ENCODE results near the gene CES1. TPM values are rescaled to one million over a fixed set of nuclear protein-coding genes. Genes with fewer than 3 reads are reported as not detected.
"Not testable (repeated sequence)": the region's sequence is repeated elsewhere in the genome, so short reads cannot be mapped to it uniquely, and the experiment has no call there.

The CES1 gene
- total RNA-seq, 1 donor from 2014 or later, result not detected

DNA sequence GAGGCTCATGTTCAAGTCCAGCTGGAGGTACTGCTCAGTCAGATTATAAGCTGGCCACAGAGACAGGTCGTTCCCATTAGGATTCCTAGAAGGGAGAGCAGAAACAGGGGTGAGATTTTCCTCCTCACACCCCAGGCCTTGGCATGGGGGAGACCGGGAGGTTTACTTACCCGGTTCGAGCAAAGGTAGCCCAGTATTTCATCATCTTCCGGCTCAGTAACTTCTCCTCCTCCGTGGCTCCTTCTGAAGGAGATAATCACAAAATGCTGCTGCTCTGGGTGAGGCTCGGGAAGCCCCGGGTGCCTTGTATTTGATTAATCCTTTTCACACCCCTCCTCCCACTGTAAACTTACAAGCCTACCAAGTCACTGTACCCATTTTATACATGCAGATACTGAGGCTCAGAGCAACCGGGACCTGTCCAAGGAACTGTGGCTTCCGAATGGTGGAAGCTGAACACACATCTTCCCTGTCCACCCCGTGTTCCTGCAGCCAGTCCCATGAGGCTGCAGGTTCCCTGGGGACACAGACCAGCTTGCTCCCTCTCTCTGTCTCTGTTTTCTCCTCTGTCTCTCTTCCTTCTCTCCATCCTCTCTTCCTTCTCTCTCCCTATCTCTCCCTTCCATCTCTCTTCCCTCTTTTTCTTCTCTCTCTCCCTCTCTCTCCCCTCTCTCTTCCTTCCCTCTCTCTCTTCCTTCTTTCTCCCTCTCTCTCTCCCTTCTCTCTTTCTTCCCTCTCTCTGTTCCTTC is 13.9 kb upstream of the CES1 start:
- Mint-ChIP-seq H3K27ac (no peak overlapping the region), H3K27me3 (ENCODE audit: low read depth) (peaks cover 4% of the 10 kb centered on the region)

GRCh38 chr16:55843105-55843395 is 10.2 kb upstream of the CES1 start:
- DNase-seq (ENCODE audit: low spot score), result no peak
- peaks cover 8% of the 10 kb centered on the region for H3K27me3 Mint-ChIP-seq (ENCODE audit: low read depth)
- no peak overlapping the region for H3K27ac Mint-ChIP-seq
- no peaks in the 10 kb centered on the region for H3K4me1 Mint-ChIP-seq (ENCODE audit: low read depth)
- intact Hi-C loops (cut with micrococcal nuclease), result loop anchor here (2.0 kb wide), 1 partner anchor 378 kb away; no protein-coding TSS in a partner anchor
- H3K36me3 Mint-ChIP-seq (ENCODE audit: low read depth), result no peaks in the 10 kb centered on the region
- H3K4me3 Mint-ChIP-seq (ENCODE audit: low read depth), result no peak overlapping the region
- no peaks in the 10 kb centered on the region for H3K9me3 Mint-ChIP-seq

More for the DNA sequence above, 13.9 kb upstream of the CES1 start:
- intact Hi-C loops (cut with micrococcal nuclease), result no loop called here
- Mint-ChIP-seq H3K36me3 (ENCODE audit: low read depth) (no peaks in the 10 kb centered on the region), H3K9me3 (no peaks in the 10 kb centered on the region), H3K4me1 (ENCODE audit: low read depth) (no peaks in the 10 kb centered on the region), H3K4me3 (ENCODE audit: low read depth) (no peak overlapping the region)
- no peak for DNase-seq (ENCODE audit: low spot score)

DNA sequence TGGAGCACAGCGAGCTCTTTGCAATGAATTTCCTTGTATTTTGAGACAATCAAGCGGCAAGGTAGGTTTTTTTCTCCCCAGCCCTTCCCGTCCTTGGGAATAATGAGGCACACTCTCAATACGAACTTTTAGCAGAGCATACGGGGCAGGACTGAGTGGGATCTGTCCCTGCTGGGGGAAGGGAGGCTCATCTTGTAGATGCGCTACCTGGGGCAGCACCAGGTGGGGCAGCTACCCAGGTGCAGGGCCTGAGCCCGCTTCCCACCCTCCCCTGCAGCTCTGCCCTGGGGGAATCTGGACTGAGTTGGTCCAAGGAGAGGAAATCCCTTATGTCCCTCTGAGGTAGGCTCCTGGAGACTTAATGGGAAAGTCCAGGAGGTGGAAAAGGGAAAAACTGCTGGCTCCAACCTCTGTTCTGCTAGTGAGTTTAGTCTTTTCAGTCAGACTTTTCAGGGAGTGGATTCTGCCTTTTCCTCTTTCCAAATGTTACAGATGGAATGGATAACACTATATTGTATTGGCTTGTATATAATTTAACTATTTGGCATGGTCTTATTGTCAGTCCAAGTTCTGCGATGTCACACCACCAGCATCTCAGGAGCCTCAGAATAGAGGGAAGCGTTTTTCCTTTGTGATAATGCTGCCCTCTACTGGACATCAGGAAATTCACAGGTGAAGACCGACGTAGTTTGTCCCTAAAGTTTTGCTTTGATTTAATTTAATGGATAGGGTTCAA is 9.6 kb upstream of the CES1 start:
- intact Hi-C loops (cut with micrococcal nuclease), result loop anchor here (1.0 to 2.0 kb wide), 2 partner anchors 130 to 378 kb away; no protein-coding TSS in a partner anchor
- peaks cover 8% of the 10 kb centered on the region for H3K27me3 Mint-ChIP-seq (ENCODE audit: low read depth)
- no peaks in the 10 kb centered on the region for H3K9me3 Mint-ChIP-seq
- no peaks in the 10 kb centered on the region for H3K36me3 Mint-ChIP-seq (ENCODE audit: low read depth)
- H3K4me3 Mint-ChIP-seq (ENCODE audit: low read depth), result no peak overlapping the region
- no peak overlapping the region for H3K27ac Mint-ChIP-seq
- DNase-seq (ENCODE audit: low spot score), result no peak
- H3K4me1 Mint-ChIP-seq (ENCODE audit: low read depth), result no peaks in the 10 kb centered on the region

DNA sequence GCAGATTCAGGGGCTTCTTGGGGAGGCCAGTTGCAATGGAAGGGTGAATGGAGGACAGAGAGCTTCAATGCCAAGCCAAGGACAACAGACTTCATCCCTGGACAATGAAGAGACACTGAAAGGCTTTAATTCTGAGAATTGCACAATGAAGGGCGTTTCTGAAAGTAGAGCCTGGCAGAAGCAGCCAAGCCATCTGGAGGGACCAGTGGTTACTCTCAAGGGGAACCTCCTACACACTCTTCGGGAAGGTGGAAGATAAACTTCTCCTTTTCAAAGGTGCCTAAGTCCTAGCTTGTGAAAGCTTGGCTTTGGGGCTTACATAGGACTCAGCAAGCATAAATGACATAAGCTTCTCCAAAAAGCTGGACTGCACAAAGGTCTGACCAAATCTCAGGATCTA is 6.2 kb upstream of the CES1 start:
- DNase-seq (ENCODE audit: low spot score), result no peak
- H3K27me3 Mint-ChIP-seq (ENCODE audit: low read depth), result peaks cover 3% of the 10 kb centered on the region
- H3K4me3 Mint-ChIP-seq (ENCODE audit: low read depth), result no peak overlapping the region
- no peaks in the 10 kb centered on the region for H3K4me1 Mint-ChIP-seq (ENCODE audit: low read depth)
- no peak overlapping the region for H3K27ac Mint-ChIP-seq
- H3K36me3 Mint-ChIP-seq (ENCODE audit: low read depth), result no peaks in the 10 kb centered on the region
- intact Hi-C loops (cut with micrococcal nuclease), result no loop called here
- H3K9me3 Mint-ChIP-seq, result no peaks in the 10 kb centered on the region

DNA sequence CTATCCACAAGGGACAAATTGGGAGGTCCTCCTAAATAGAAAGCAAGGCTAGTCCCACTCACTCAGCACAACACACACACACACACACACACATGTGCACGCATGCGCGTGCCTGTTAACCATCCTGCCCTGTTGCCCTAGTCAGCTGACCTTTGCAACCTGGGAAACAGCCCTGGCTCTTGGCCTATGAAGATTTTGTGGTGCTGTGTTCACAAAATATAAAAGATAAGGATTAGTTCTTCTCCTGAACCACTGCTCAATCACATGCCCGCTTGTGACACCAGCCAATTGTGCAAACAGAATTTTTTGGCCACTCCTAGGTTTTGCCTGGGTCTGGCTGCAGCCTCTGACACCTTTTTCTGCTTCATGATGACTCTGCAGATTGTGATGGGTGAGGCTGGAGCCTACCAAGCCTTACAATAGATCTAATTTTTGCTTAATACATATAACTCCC is 3.3 kb upstream of the CES1 start:
- Mint-ChIP-seq H3K27ac (no peak overlapping the region), H3K4me1 (ENCODE audit: low read depth) (no peaks in the 10 kb centered on the region), H3K4me3 (ENCODE audit: low read depth) (no peak overlapping the region), H3K27me3 (ENCODE audit: low read depth) (peaks cover 3% of the 10 kb centered on the region), H3K36me3 (ENCODE audit: low read depth) (no peaks in the 10 kb centered on the region), H3K9me3 (no peaks in the 10 kb centered on the region)
- no peak for DNase-seq (ENCODE audit: low spot score)
- intact Hi-C loops (cut with micrococcal nuclease), result no loop called here

DNA sequence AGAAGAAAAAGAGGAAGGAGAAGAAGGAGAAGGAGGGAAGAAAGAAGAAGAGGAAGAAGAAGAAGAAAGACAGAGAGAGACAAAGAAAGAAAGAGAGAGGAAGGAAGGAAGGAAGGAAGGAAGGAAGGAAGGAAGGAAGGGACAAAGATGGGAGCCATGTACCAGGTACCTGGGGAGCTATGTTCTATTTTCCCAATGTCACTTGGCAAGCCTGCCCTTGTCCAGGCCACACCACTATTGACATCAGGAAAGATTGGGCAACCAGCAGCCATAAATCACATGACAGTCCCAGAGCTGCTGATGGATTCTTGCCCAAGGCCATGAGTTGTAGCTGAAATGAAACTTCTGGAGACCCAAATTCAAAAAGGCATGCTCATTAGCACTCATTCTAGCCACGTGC is 2.7 kb upstream of the CES1 start:
- intact Hi-C loops (cut with micrococcal nuclease), result no loop called here
- DNase-seq (ENCODE audit: low spot score), result no peak
- H3K4me3 Mint-ChIP-seq (ENCODE audit: low read depth), result no peak overlapping the region
- H3K4me1 Mint-ChIP-seq (ENCODE audit: low read depth), result no peaks in the 10 kb centered on the region
- no peaks in the 10 kb centered on the region for H3K36me3 Mint-ChIP-seq (ENCODE audit: low read depth)
- no peak overlapping the region for H3K27ac Mint-ChIP-seq
- H3K27me3 Mint-ChIP-seq (ENCODE audit: low read depth), result peaks cover 3% of the 10 kb centered on the region
- no peaks in the 10 kb centered on the region for H3K9me3 Mint-ChIP-seq

GRCh38 chr16:55835173-55835572 is 2.3 kb upstream of the CES1 start:
- H3K4me1 Mint-ChIP-seq (ENCODE audit: low read depth); H3K36me3 Mint-ChIP-seq (ENCODE audit: low read depth); H3K27ac Mint-ChIP-seq; DNase-seq (ENCODE audit: low spot score); H3K9me3 Mint-ChIP-seq; H3K4me3 Mint-ChIP-seq (ENCODE audit: low read depth); H3K27me3 Mint-ChIP-seq (ENCODE audit: low read depth); intact Hi-C loops (cut with micrococcal nuclease): not testable (repeated sequence)

GRCh38 chr16:55834049-55834448 is 1.2 kb upstream of the CES1 start:
- Mint-ChIP-seq H3K36me3 (ENCODE audit: low read depth) (no peaks in the 10 kb centered on the region), H3K27ac (no peak overlapping the region), H3K9me3 (no peaks in the 10 kb centered on the region), H3K4me3 (ENCODE audit: low read depth) (no peak overlapping the region), H3K27me3 (ENCODE audit: low read depth) (peaks cover 3% of the 10 kb centered on the region), H3K4me1 (ENCODE audit: low read depth) (no peaks in the 10 kb centered on the region)
- no peak for DNase-seq (ENCODE audit: low spot score)
- intact Hi-C loops (cut with micrococcal nuclease), result no loop called here

DNA sequence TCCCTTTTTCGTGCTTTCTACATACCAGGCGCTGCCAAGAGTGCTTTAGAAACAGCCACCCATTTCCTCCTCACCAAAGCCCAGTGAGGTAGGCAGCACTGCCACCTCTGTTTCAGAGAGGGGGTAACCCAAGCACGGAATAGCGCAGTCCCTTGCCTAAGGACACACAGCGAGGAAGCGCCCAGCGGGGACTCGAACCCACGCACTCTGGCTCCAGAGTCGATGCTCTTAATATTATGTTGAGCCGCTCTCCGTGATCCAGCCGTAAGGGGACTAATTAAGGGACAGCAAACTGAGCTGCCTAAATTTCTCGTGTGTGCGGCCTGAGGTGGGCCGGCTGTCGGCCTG is 497 bp downstream of the CES1 start:
- no peaks in the 10 kb centered on the region for H3K4me1 Mint-ChIP-seq (ENCODE audit: low read depth)
- intact Hi-C loops (cut with micrococcal nuclease), result no loop called here
- no peak for DNase-seq (ENCODE audit: low spot score)
- no peaks in the 10 kb centered on the region for H3K27me3 Mint-ChIP-seq (ENCODE audit: low read depth)
- no peaks in the 10 kb centered on the region for H3K9me3 Mint-ChIP-seq
- H3K36me3 Mint-ChIP-seq (ENCODE audit: low read depth), result no peaks in the 10 kb centered on the region
- H3K4me3 Mint-ChIP-seq (ENCODE audit: low read depth), result no peak overlapping the region
- no peak overlapping the region for H3K27ac Mint-ChIP-seq

DNA sequence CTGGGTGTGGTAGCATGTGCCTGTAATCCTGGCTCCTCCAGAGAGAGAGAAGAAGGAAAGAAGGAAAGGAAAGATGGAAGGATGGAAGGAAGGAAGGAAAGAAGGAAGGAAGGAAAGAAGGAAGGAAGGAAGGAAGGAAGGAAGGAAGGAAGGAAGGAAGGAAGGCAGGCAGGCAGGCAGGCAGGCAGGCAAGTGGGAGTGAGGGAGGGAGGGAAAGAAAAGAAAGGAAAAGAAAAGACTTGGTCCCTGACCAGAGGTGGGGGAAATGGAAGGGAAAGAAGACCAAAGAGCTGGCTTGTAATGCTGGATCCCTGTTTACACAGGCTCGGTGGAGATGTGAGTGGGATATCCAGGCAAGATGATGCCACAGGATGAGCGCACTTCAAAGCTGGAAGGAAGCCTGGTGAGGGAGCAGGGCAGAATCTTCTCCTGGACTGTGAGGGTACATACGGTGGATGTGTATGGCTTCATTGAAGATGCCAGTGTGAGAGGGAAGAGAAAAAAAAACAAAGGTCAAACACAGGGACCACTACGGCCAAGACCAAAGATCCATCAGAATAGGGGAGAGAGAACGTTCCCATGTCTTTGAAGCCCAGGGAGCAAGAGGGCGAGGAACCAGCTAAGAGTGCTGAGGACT is 2.1 kb downstream of the CES1 start:
- intact Hi-C loops (cut with micrococcal nuclease), result no loop called here
- Mint-ChIP-seq H3K27me3 (ENCODE audit: low read depth) (no peaks in the 10 kb centered on the region), H3K4me3 (ENCODE audit: low read depth) (no peak overlapping the region), H3K36me3 (ENCODE audit: low read depth) (no peaks in the 10 kb centered on the region), H3K27ac (no peak overlapping the region), H3K4me1 (ENCODE audit: low read depth) (no peaks in the 10 kb centered on the region), H3K9me3 (no peaks in the 10 kb centered on the region)
- DNase-seq (ENCODE audit: low spot score), result no peak

- H3K9me3 Mint-ChIP-seq; H3K27ac Mint-ChIP-seq; H3K27me3 Mint-ChIP-seq (ENCODE audit: low read depth); intact Hi-C loops (cut with micrococcal nuclease); H3K36me3 Mint-ChIP-seq (ENCODE audit: low read depth); DNase-seq (ENCODE audit: low spot score); H3K4me3 Mint-ChIP-seq (ENCODE audit: low read depth); H3K4me1 Mint-ChIP-seq (ENCODE audit: low read depth): not testable (repeated sequence)
Observed at GRCh38 chr16:55829232-55829631, 3.7 kb downstream of the CES1 start.

DNA sequence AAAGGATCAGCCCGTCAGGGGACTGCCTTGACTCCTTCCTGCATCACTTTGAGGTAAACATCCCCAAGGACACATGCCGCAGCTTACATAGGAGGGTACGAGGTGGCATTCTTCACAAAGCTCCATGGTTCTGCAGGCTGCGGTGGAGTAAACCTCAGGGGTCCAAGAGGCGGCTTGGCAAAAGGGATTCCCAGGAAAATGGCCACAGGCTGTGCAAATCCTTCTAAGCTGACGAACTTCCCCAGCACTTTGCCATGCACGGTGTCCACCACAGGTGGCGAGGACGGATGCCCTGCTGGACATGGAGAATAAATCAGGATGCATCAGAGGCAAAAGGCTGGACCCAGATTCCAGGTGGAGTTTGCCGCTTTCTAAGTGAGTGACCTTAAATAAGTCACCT is 4.2 kb downstream of the CES1 start:
- Mint-ChIP-seq H3K4me3 (ENCODE audit: low read depth) (no peak overlapping the region), H3K27me3 (ENCODE audit: low read depth) (no peaks in the 10 kb centered on the region), H3K9me3 (no peaks in the 10 kb centered on the region), H3K27ac (no peak overlapping the region), H3K36me3 (ENCODE audit: low read depth) (no peaks in the 10 kb centered on the region), H3K4me1 (ENCODE audit: low read depth) (no peaks in the 10 kb centered on the region)
- no peak for DNase-seq (ENCODE audit: low spot score)
- intact Hi-C loops (cut with micrococcal nuclease), result no loop called here

GRCh38 chr16:55825115-55825728 is 7.7 kb downstream of the CES1 start:
- DNase-seq (ENCODE audit: low spot score), result no peak
- H3K36me3 Mint-ChIP-seq (ENCODE audit: low read depth), result no peaks in the 10 kb centered on the region
- H3K4me3 Mint-ChIP-seq (ENCODE audit: low read depth), result no peak overlapping the region
- H3K27ac Mint-ChIP-seq, result no peak overlapping the region
- H3K4me1 Mint-ChIP-seq (ENCODE audit: low read depth), result no peaks in the 10 kb centered on the region
- intact Hi-C loops (cut with micrococcal nuclease), result no loop called here
- no peaks in the 10 kb centered on the region for H3K27me3 Mint-ChIP-seq (ENCODE audit: low read depth)
- H3K9me3 Mint-ChIP-seq, result no peaks in the 10 kb centered on the region

Data from activated T-helper 2 cell treated with anti-CD3 and anti-CD28 coated beads, Interferon-gamma antibody, Interleukin-2, Interleukin-4, amounts not matched to agents 10 μg/mL and 5 μg/mL and 100 μg/mL, durations not matched to agents 14 hours and 24 hours and 36 hours (primary cell).